Neural cell (in vitro differentiated cells): ENCODE data around the gene FAM43A.

ENCODE experiments used
- EP300 ChIP-seq: fragments of 450-650 bp; conservative IDR thresholded peaks from 2 replicates; pipeline ENCODE4 v1.6.1; 2014; ENCODE audit warnings: antibody characterized with exemption, mild to moderate bottlenecking, moderate library complexity; ENCODE audit not compliant: poor library complexity, severe bottlenecking
- EZH2 ChIP-seq: fragments of 200-600, 300-800 bp; shearing (Covaris generic), sonication (generic); IDR thresholded peaks from 2 replicates; pipeline ENCODE4 v1.6.1; 2014; ENCODE audit warnings: antibody characterized with exemption, low read length, borderline replicate concordance, mild to moderate bottlenecking; ENCODE audit not compliant: insufficient read depth, poor library complexity, severe bottlenecking
- MXI1 ChIP-seq: fragments of 450-650 bp; conservative IDR thresholded peaks from 2 replicates; pipeline ENCODE4 v1.6.1; 2014; ENCODE audit warnings: antibody characterized with exemption, mild to moderate bottlenecking; ENCODE audit not compliant: poor library complexity, severe bottlenecking
- POLR2AphosphoS5 ChIP-seq: IDR thresholded peaks from 2 replicates; pipeline ENCODE4 v1.6.1; 2012
- RAD21 ChIP-seq: fragments of 450-650 bp; conservative IDR thresholded peaks from 2 replicates; pipeline ENCODE4 v1.6.1; 2014; ENCODE audit warnings: antibody characterized with exemption, mild to moderate bottlenecking, moderate library complexity
- SMC3 ChIP-seq: fragments of 450-650 bp; conservative IDR thresholded peaks from 2 replicates; pipeline ENCODE4 v1.6.1; 2014; ENCODE audit warnings: antibody characterized with exemption, mild to moderate bottlenecking, moderate library complexity; ENCODE audit not compliant: poor library complexity
- TAF1 ChIP-seq: IDR thresholded peaks from 2 replicates; pipeline ENCODE4 v1.6.1; 2012; ENCODE audit warnings: low read depth
- TF ChIP-seq, protein P1 (sequence below): fragments of 450-650 bp; IDR thresholded peaks from 2 replicates; pipeline ENCODE4 v1.5.1; 2014; ENCODE audit warnings: antibody characterized with exemption, mild to moderate bottlenecking, moderate library complexity; ENCODE audit not compliant: poor library complexity, severe bottlenecking
- TF ChIP-seq, protein P2 (sequence below): IDR thresholded peaks from 2 replicates; pipeline ENCODE4 v1.6.1; 2012; ENCODE audit warnings: borderline replicate concordance

DNA sequence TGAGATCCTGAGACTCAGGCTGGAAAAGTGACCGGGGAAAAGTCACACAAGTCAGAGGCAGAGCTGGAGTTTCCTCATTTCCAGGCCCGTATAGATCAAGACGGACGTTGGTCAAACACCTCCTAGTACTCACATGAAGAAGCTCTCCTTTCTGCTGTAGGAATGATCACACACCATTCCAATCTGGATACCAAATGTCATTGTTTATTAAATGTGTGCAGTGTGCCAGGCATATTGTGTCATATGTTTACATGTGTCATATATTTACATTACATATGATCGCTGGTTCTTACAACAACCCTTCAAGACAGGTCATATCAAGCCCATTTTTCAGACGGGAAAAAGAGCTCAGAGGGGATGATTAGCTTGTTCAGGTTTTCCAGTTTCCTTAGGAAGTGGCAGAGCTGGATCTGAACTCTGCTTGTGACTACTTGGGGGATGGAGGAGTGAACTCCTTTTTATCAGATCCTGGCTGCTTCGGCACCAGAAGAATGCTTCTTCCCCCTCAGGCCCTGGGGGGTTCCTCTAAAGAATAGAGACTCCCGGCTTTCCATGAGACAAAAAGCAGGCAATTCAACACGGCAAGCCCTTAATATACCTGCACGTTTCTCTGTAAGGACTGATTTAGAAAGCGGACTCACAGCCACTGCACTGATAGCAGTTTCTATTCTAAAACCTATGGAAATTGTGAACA is 41.9 kb downstream of the FAM43A start:
- TF ChIP-seq, protein P1, sequence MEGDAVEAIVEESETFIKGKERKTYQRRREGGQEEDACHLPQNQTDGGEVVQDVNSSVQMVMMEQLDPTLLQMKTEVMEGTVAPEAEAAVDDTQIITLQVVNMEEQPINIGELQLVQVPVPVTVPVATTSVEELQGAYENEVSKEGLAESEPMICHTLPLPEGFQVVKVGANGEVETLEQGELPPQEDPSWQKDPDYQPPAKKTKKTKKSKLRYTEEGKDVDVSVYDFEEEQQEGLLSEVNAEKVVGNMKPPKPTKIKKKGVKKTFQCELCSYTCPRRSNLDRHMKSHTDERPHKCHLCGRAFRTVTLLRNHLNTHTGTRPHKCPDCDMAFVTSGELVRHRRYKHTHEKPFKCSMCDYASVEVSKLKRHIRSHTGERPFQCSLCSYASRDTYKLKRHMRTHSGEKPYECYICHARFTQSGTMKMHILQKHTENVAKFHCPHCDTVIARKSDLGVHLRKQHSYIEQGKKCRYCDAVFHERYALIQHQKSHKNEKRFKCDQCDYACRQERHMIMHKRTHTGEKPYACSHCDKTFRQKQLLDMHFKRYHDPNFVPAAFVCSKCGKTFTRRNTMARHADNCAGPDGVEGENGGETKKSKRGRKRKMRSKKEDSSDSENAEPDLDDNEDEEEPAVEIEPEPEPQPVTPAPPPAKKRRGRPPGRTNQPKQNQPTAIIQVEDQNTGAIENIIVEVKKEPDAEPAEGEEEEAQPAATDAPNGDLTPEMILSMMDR = no peak
- TF ChIP-seq POLR2AphosphoS5 = no peak
- TF ChIP-seq TAF1 = no peak
- no peak for TF ChIP-seq EZH2
- no peak for TF ChIP-seq RAD21
- TF ChIP-seq, protein P2, sequence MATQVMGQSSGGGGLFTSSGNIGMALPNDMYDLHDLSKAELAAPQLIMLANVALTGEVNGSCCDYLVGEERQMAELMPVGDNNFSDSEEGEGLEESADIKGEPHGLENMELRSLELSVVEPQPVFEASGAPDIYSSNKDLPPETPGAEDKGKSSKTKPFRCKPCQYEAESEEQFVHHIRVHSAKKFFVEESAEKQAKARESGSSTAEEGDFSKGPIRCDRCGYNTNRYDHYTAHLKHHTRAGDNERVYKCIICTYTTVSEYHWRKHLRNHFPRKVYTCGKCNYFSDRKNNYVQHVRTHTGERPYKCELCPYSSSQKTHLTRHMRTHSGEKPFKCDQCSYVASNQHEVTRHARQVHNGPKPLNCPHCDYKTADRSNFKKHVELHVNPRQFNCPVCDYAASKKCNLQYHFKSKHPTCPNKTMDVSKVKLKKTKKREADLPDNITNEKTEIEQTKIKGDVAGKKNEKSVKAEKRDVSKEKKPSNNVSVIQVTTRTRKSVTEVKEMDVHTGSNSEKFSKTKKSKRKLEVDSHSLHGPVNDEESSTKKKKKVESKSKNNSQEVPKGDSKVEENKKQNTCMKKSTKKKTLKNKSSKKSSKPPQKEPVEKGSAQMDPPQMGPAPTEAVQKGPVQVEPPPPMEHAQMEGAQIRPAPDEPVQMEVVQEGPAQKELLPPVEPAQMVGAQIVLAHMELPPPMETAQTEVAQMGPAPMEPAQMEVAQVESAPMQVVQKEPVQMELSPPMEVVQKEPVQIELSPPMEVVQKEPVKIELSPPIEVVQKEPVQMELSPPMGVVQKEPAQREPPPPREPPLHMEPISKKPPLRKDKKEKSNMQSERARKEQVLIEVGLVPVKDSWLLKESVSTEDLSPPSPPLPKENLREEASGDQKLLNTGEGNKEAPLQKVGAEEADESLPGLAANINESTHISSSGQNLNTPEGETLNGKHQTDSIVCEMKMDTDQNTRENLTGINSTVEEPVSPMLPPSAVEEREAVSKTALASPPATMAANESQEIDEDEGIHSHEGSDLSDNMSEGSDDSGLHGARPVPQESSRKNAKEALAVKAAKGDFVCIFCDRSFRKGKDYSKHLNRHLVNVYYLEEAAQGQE = no peak
- no peak for TF ChIP-seq SMC3
- TF ChIP-seq EP300 = no peak
- no peak for TF ChIP-seq MXI1
